K562 (cell line): ENCODE results near the gene CAPN12. TPM values are rescaled to one million over a fixed set of nuclear protein-coding genes. Genes with fewer than 3 reads are reported as not detected.

ENCODE experiments used
- ATAC-seq: fragments of 200-7000 bp; cut with Tn5 transposase; 3 replicates; pipeline ENCODE4 v1.9.1; 2020; ENCODE audit warnings: moderate library complexity
- BruUV-seq: library from RNA; stranded (reverse); fragments of 400-500 nt; replicated peaks from 2 replicates; lab custom pipeline; 2021; lab: Mats Ljungman, UMichigan
- CTCF ChIA-PET: fragments of 300-600 bp; formaldehyde crosslinking; extraction: SDS; loops from one replicate; lab custom pipeline; 2021; ENCODE audit warnings: low intra/inter-chr PET ratio; lab: Yijun Ruan, JAX
- POLR2A ChIA-PET: fragments of 300-600, 350-650 bp; sonication (Branson Sonifier 250); formaldehyde crosslinking; extraction: SDS; loops from one replicate; lab custom pipeline; 2021; ENCODE audit warnings: antibody characterized with exemption, inconsistent platforms; lab: Yijun Ruan, JAX
- DNase-seq, 4 experiments: peaks; one replicate each; pipeline versions ENCODE4 v3.0.0 to v3.0.0-alpha.2; 2011 to 2018; ENCODE audit warnings: low spot score in 3 of 4, mixed read lengths in 3 of 4; ENCODE audit errors: extremely low read depth in 1 of 4
- FAIRE-seq: peaks from 2 replicates; lab custom pipeline; 2011; peaks lifted over from hg19 to GRCh38; lab: Jason Lieb, UNC
- H2AFZ ChIP-seq: 2 replicates; pipeline ENCODE4 v1.6.0; 2011; ENCODE audit warnings: low read depth, low read length, control low read depth, inconsistent platforms
- H3K27ac ChIP-seq: fragments of 200-600 bp; 3 replicates; pipeline ENCODE4 v1.8.0; 2011; ENCODE audit warnings: low read depth, mild to moderate bottlenecking, control low read depth, inconsistent platforms, low read length, moderate library complexity, mixed read lengths; ENCODE audit errors: extremely low read depth
- H3K27me3 ChIP-seq, 2 experiments: fragments of 300-600 bp in 1 of 2; 2 replicates in 1 of 2; 3 replicates in 1 of 2; pipeline versions ENCODE4 v1.6.0 to v1.8.0; 2011; ENCODE audit warnings: inconsistent platforms in 2 of 2, low read length in 2 of 2, mild to moderate bottlenecking in 1 of 2, mixed read lengths in 1 of 2, moderate library complexity in 1 of 2; ENCODE audit not compliant: control insufficient read depth in 2 of 2, insufficient read depth in 2 of 2
- H3K36me3 ChIP-seq: fragments of 300-600 bp; 3 replicates; pipeline ENCODE4 v1.8.0; 2011; ENCODE audit warnings: mild to moderate bottlenecking, low read length, inconsistent platforms; ENCODE audit not compliant: control insufficient read depth, insufficient read depth
- H3K4me1 ChIP-seq, 2 experiments: fragments of 200-600 bp in 1 of 2; replicated peaks in 1 of 2; 2 replicates in 1 of 2; 3 replicates in 1 of 2; pipeline versions ENCODE4 v1.5.1 to v1.8.0; 2011; ENCODE audit warnings: inconsistent platforms in 2 of 2, low read length in 2 of 2, mild to moderate bottlenecking in 1 of 2, mixed read lengths in 1 of 2, moderate library complexity in 1 of 2; ENCODE audit not compliant: control insufficient read depth in 2 of 2, insufficient read depth in 2 of 2
- H3K4me2 ChIP-seq: 2 replicates; pipeline ENCODE4 v1.6.1; 2011; ENCODE audit warnings: low read length, control low read depth, inconsistent platforms, mixed read lengths; ENCODE audit not compliant: insufficient read depth
- H3K4me3 ChIP-seq: fragments of 200-600 bp; sonication (generic), shearing (Covaris generic); 2 replicates; pipeline ENCODE4 v1.5.1; 2016; ENCODE audit warnings: control low read depth, inconsistent platforms
- H3K79me2 ChIP-seq: fragments of 200-600 bp; 3 replicates; pipeline ENCODE4 v1.8.0; 2011; ENCODE audit warnings: low read length, inconsistent platforms; ENCODE audit not compliant: control insufficient read depth, insufficient read depth
- H3K9ac ChIP-seq, 2 experiments: 2 replicates each; pipeline versions ENCODE4 v1.6.0 to v1.6.1; 2011; ENCODE audit warnings: low read depth in 2 of 2, low read length in 2 of 2, control low read depth in 1 of 2, inconsistent platforms in 1 of 2, mild to moderate bottlenecking in 1 of 2, mixed read lengths in 1 of 2; ENCODE audit not compliant: insufficient read depth in 1 of 2
- H3K9me1 ChIP-seq: one replicate; pipeline ENCODE4 v1.6.0; 2011; ENCODE audit warnings: inconsistent platforms, mild to moderate bottlenecking, low read length, moderate library complexity; ENCODE audit not compliant: control insufficient read depth, insufficient read depth
- H3K9me3 ChIP-seq: replicated peaks from 2 replicates; pipeline ENCODE4 v1.5.1; 2011; ENCODE audit warnings: low read depth, low read length, inconsistent platforms; ENCODE audit not compliant: control insufficient read depth, insufficient read depth
- H4K20me1 ChIP-seq: replicated peaks from 2 replicates; pipeline ENCODE4 v1.6.1; 2011; ENCODE audit warnings: low read length, inconsistent platforms, mixed read lengths; ENCODE audit not compliant: control insufficient read depth, insufficient read depth
- MEF2A ChIP-seq: IDR thresholded peaks from 2 replicates; pipeline ENCODE4 v1.6.1; 2011; ENCODE audit warnings: low read depth, mild to moderate bottlenecking, low read length, moderate library complexity; ENCODE audit not compliant: control insufficient read depth
- MTA1 ChIP-seq: fragments of 450-650 bp; IDR thresholded peaks from 2 replicates; pipeline ENCODE4 v1.6.1; 2017; ENCODE audit warnings: borderline replicate concordance
- POLR2AphosphoS5 ChIP-seq: IDR thresholded peaks from 2 replicates; pipeline ENCODE4 v1.6.1; 2011; ENCODE audit warnings: mild to moderate bottlenecking, low read depth, low read length, moderate library complexity; ENCODE audit not compliant: control insufficient read depth, insufficient read depth
- ZNF445 ChIP-seq: fragments of 250-450 bp; sonication (Bioruptor Pico); IDR thresholded peaks from 2 replicates; pipeline ENCODE4 v1.4.0; 2020; ENCODE audit warnings: low read depth, mild to moderate bottlenecking, moderate library complexity
- WGBS: fragments of 100-300 bp; shearing (Covaris generic); methylation state at CpG from one replicate; pipeline ENCODE4 v1.1.6; 2016; ENCODE audit warnings: low coverage, mixed read lengths; ENCODE audit not compliant: insufficient coverage; ENCODE audit errors: missing lambda C conversion rate; 5-methylcytosine and 5-hydroxymethylcytosine counted together
- in situ Hi-C: fragments of 300-500 bp; cut with MboI; formaldehyde crosslinking; loops from 4 replicates; pipeline ENCODE4 v1.15.0; 2018; ENCODE audit warnings: inconsistent platforms, mixed read lengths
- intact Hi-C: fragments of 100-400 bp; cut with micrococcal nuclease; formaldehyde crosslinking; loops from 2 replicates; pipeline ENCODE4 v1.14.2; 2022
- polyA plus RNA-seq, 8 experiments: library from polyadenylated mRNA; depleted of rRNA in 4 of 8; stranded (reverse) in 5 of 8; unstranded in 3 of 8; fragments of >200 nt; fragmentation: Nextera tagmentation in 2 of 8; fragmentation: Illumina TruSeq in 1 of 8; extraction: Ambion mirVana in 2 of 8; extraction: Trizol in 1 of 8; gene quantifications; 2 replicates each; pipeline versions ENCODE4 v1.2.1 to v1.2.3, GENCODE V29; 2011 to 2014; ENCODE audit warnings: inconsistent platforms in 1 of 8, missing spikeins in 1 of 8
- total RNA-seq, 7 experiments: library from RNA; depleted of rRNA in 6 of 7; stranded (reverse); fragments of >200 nt in 6 of 7; fragmentation: Illumina TruSeq in 2 of 7; extraction: Trizol in 2 of 7; gene quantifications; 2 replicates each; pipeline versions ENCODE4 v1.2.1 to v1.2.3, GENCODE V29; 2011 to 2021; ENCODE audit warnings: low replicate concordance in 1 of 7
- TF ChIP-seq, protein P1 (sequence below): fragments of 450-650 bp; conservative IDR thresholded peaks from 2 replicates; pipeline ENCODE4 v1.6.1; 2016; ENCODE audit warnings: missing genetic modification characterization, low read depth, mild to moderate bottlenecking, missing compliant biosample characterization, moderate library complexity
- TF ChIP-seq, protein P2 (sequence below): fragments of 250-450 bp; sonication (Bioruptor Pico); IDR thresholded peaks from 2 replicates; pipeline ENCODE4 v1.5.0; 2021
- TF ChIP-seq, protein P3 (sequence below): sonication (generic); formaldehyde crosslinking; IDR thresholded peaks from 2 replicates; pipeline ENCODE4 v1.5.0; 2020; ENCODE audit warnings: missing genetic modification reagents

Gene CAPN12
- total and polyA plus RNA-seq, 9 of the 15 experiments (the other 6 are each of a cell fraction or from before 2014, with no cell fraction given) = 0.83 to 7.0 (median 1.6) TPM

DNA sequence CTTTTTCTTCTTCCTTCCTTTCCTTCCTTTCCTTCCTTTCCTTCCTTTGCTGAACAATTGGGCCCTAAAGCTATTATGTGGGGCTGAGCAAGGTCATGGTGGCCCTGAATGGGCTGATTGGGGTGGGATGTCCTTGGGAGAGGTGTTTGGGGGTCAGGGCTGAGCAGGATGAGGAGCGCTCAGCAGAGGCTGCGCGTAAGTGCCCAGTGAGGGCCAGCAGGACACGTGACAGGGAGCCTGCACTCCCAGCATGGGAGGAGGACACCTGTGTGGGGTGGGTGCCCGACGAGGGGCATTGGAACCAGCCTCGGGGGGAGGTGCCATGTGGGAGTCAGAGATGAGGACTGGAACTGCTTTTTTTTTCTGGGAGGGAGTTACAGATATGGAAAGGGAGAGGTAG lies 34.5 kb upstream of the CAPN12 start:
- H3K36me3 ChIP-seq = no peaks in the 10 kb centered on the region
- intact Hi-C loops = no loop called here
- no peak overlapping the region for H3K4me3 ChIP-seq
- TF ChIP-seq, protein P1, sequence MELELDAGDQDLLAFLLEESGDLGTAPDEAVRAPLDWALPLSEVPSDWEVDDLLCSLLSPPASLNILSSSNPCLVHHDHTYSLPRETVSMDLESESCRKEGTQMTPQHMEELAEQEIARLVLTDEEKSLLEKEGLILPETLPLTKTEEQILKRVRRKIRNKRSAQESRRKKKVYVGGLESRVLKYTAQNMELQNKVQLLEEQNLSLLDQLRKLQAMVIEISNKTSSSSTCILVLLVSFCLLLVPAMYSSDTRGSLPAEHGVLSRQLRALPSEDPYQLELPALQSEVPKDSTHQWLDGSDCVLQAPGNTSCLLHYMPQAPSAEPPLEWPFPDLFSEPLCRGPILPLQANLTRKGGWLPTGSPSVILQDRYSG (tag) = no peak
- TF ChIP-seq MEF2A = no peak
- no peak for TF ChIP-seq POLR2AphosphoS5
- TF ChIP-seq ZNF445 = no peak
- TF ChIP-seq, protein P2, sequence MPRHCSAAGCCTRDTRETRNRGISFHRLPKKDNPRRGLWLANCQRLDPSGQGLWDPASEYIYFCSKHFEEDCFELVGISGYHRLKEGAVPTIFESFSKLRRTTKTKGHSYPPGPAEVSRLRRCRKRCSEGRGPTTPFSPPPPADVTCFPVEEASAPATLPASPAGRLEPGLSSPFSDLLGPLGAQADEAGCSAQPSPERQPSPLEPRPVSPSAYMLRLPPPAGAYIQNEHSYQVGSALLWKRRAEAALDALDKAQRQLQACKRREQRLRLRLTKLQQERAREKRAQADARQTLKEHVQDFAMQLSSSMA (CRISPR knock-in tag) = no peak
- TF ChIP-seq, protein P3, sequence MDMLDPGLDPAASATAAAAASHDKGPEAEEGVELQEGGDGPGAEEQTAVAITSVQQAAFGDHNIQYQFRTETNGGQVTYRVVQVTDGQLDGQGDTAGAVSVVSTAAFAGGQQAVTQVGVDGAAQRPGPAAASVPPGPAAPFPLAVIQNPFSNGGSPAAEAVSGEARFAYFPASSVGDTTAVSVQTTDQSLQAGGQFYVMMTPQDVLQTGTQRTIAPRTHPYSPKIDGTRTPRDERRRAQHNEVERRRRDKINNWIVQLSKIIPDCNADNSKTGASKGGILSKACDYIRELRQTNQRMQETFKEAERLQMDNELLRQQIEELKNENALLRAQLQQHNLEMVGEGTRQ (CRISPR knock-in tag) = peak; percentile 43; the same call in 1 of the 2 replicates
- TF ChIP-seq MTA1 = no peak
- DNase-seq (no peak), FAIRE-seq (no peak), ATAC-seq (no peak)
- H3K9ac ChIP-seq = peak overlapping the region in 1 of 2 experiments; percentile 52; a peak in 1 of 4 replicates
- H3K4me2 ChIP-seq = no peak overlapping the region
- ChIA-PET POLR2A (interaction anchor here (0.8 kb wide), 1 partner anchor 53 kb away, joined by 3 read pairs; the partner anchor contains the start of gene ECH1), CTCF (no interaction called here)
- H3K27ac ChIP-seq = no peak overlapping the region
- H3K4me1 ChIP-seq = peaks cover 12 to 24% of the 10 kb centered on the region in 2 experiments; a peak in 4 of 5 replicates
- WGBS = 43% methylated on average over 7 of the region's 7 CpGs
- H3K9me1 ChIP-seq = no peaks in the 10 kb centered on the region
- no peaks in the 10 kb centered on the region for H3K27me3 ChIP-seq
- no peaks in the 10 kb centered on the region for H3K79me2 ChIP-seq
- no TSS peak for BruUV-seq
- no peaks in the 10 kb centered on the region for H4K20me1 ChIP-seq
- no peak overlapping the region for H2AFZ ChIP-seq
- in situ Hi-C loops = no loop called here
- no peaks in the 10 kb centered on the region for H3K9me3 ChIP-seq
